Right hindlimb (tissue), 1 donor: ENCODE measurements around the gene LIMK1.

ENCODE experiments used
- DNase-seq: peaks from one replicate; pipeline ENCODE4 v3.0.0-alpha.2; 2018

The LIMK1 gene

GRCh38 chr7:74056096-74056915 is 27.3 kb upstream of the LIMK1 start:
- DNase-seq, result no peak

GRCh38 chr7:74057216-74057925 is 26.2 kb upstream of the LIMK1 start:
- DNase-seq, result no peak

GRCh38 chr7:74057987-74058386 is 25.6 kb upstream of the LIMK1 start:
- no peak for DNase-seq

GRCh38 chr7:74058486-74058885 is 25.1 kb upstream of the LIMK1 start:
- no peak for DNase-seq

GRCh38 chr7:74059037-74059436 is 24.6 kb upstream of the LIMK1 start:
- DNase-seq, result no peak

- peak; percentile 56 for DNase-seq
Observed at GRCh38 chr7:74059681-74060588, 23.7 kb upstream of the LIMK1 start.

- peak; percentile 81 for DNase-seq
Observed at GRCh38 chr7:74061840-74062539, 21.6 kb upstream of the LIMK1 start.

- DNase-seq, result peak; percentile 15
Observed at GRCh38 chr7:74063223-74063641, 20.4 kb upstream of the LIMK1 start.

GRCh38 chr7:74063646-74064045 is 20.0 kb upstream of the LIMK1 start:
- peak; percentile 17 for DNase-seq

GRCh38 chr7:74064696-74065095 is 18.9 kb upstream of the LIMK1 start:
- DNase-seq, result no peak

- peak; percentile 24 for DNase-seq
Observed at GRCh38 chr7:74066626-74067025, 17.0 kb upstream of the LIMK1 start.

- DNase-seq, result peak; percentile 26
Observed at GRCh38 chr7:74068378-74069085, 15.1 kb upstream of the LIMK1 start.

- DNase-seq, result peak; percentile 28
Observed at GRCh38 chr7:74069086-74069541, 14.5 kb upstream of the LIMK1 start.

GRCh38 chr7:74069790-74070618 is 13.6 kb upstream of the LIMK1 start:
- no peak for DNase-seq

GRCh38 chr7:74070619-74070921 is 13.0 kb upstream of the LIMK1 start:
- DNase-seq, result no peak

GRCh38 chr7:74071121-74071520 is 12.5 kb upstream of the LIMK1 start:
- DNase-seq, result no peak

- no peak for DNase-seq
Observed at GRCh38 chr7:74074770-74075169, 8.8 kb upstream of the LIMK1 start.

GRCh38 chr7:74078461-74078860 is 5.1 kb upstream of the LIMK1 start:
- no peak for DNase-seq

GRCh38 chr7:74082770-74083116 is 861 bp upstream of the LIMK1 start:
- DNase-seq, result no peak

GRCh38 chr7:74083928-74084721 is 521 bp downstream of the LIMK1 start:
- DNase-seq, result peak; percentile 71
